ENCODE data around the gene UBE2QL1.
A peak's percentile ranks its signal among the peaks of the same experiment; 100 is the strongest.

Gene UBE2QL1

GRCh38 chr5:6447384-6448140, 1.1 kb upstream of the UBE2QL1 start:
- no peak for DNase-seq (ENCODE audit: insufficient read length)
- no peak for FAIRE-seq
- TF ChIP-seq POLR2AphosphoS5 (IDR thresholded peaks at IDR 0.05; ENCODE audit: low read depth, low read length) (no peak), TAF1 (IDR thresholded peaks at IDR 0.05; ENCODE audit: borderline replicate concordance, low read depth, low read length) (no peak)

- TF ChIP-seq TAF1 (IDR thresholded peaks at IDR 0.05; ENCODE audit: borderline replicate concordance, low read depth, low read length) (no peak), POLR2A (IDR thresholded peaks at IDR 0.05; ENCODE audit: low read depth, low read length) (no peak), POLR2AphosphoS5 (IDR thresholded peaks at IDR 0.05; ENCODE audit: low read depth, low read length) (no peak)
- DNase-seq (ENCODE audit: insufficient read length), result no peak
- FAIRE-seq, result peak; percentile 56
Observed at GRCh38 chr5:6448141-6448491, 543 bp upstream of the UBE2QL1 start.

- DNase-seq (ENCODE audit: insufficient read length), result no peak
- no peak for FAIRE-seq
- TF ChIP-seq POLR2AphosphoS5 (IDR thresholded peaks at IDR 0.05; ENCODE audit: low read depth, low read length), result no peak
- TF ChIP-seq POLR2A (IDR thresholded peaks at IDR 0.05; ENCODE audit: low read depth, low read length), result no peak
- no peak for TF ChIP-seq TAF1 (IDR thresholded peaks at IDR 0.05; ENCODE audit: borderline replicate concordance, low read depth, low read length)
Observed at GRCh38 chr5:6449465-6450158, 953 bp downstream of the UBE2QL1 start.

GRCh38 chr5:6450319-6450833, 1.7 kb downstream of the UBE2QL1 start:
- TF ChIP-seq TAF1 (IDR thresholded peaks at IDR 0.05; ENCODE audit: borderline replicate concordance, low read depth, low read length) (no peak), POLR2AphosphoS5 (IDR thresholded peaks at IDR 0.05; ENCODE audit: low read depth, low read length) (no peak), POLR2A (IDR thresholded peaks at IDR 0.05; ENCODE audit: low read depth, low read length) (no peak)
- DNase-seq (ENCODE audit: insufficient read length) (no peak), FAIRE-seq (no peak)

GRCh38 chr5:6452622-6453504, 4.2 kb downstream of the UBE2QL1 start:
- FAIRE-seq (no peak), DNase-seq (ENCODE audit: insufficient read length) (no peak)
- TF ChIP-seq POLR2A (IDR thresholded peaks at IDR 0.05; ENCODE audit: low read depth, low read length), result no peak
- TF ChIP-seq POLR2AphosphoS5 (IDR thresholded peaks at IDR 0.05; ENCODE audit: low read depth, low read length), result no peak
- TF ChIP-seq TAF1 (IDR thresholded peaks at IDR 0.05; ENCODE audit: borderline replicate concordance, low read depth, low read length), result no peak

GRCh38 chr5:6453937-6454560, 5.4 kb downstream of the UBE2QL1 start:
- TF ChIP-seq POLR2A (IDR thresholded peaks at IDR 0.05; ENCODE audit: low read depth, low read length) (no peak), POLR2AphosphoS5 (IDR thresholded peaks at IDR 0.05; ENCODE audit: low read depth, low read length) (no peak), TAF1 (IDR thresholded peaks at IDR 0.05; ENCODE audit: borderline replicate concordance, low read depth, low read length) (no peak)
- no peak for FAIRE-seq

GRCh38 chr5:6454628-6455053, 6.0 kb downstream of the UBE2QL1 start:
- no peak for TF ChIP-seq POLR2A (IDR thresholded peaks at IDR 0.05; ENCODE audit: low read depth, low read length)
- no peak for TF ChIP-seq POLR2AphosphoS5 (IDR thresholded peaks at IDR 0.05; ENCODE audit: low read depth, low read length)
- no peak for TF ChIP-seq TAF1 (IDR thresholded peaks at IDR 0.05; ENCODE audit: borderline replicate concordance, low read depth, low read length)
- no peak for FAIRE-seq
- no peak for DNase-seq (ENCODE audit: insufficient read length)

More at GRCh38 chr5:6453937-6454560, 5.4 kb downstream of the UBE2QL1 start:
- DNase-seq (ENCODE audit: insufficient read length), result no peak

GRCh38 chr5:6455571-6456200, 7.0 kb downstream of the UBE2QL1 start:
- no peak for TF ChIP-seq TAF1 (IDR thresholded peaks at IDR 0.05; ENCODE audit: borderline replicate concordance, low read depth, low read length)
- TF ChIP-seq POLR2AphosphoS5 (IDR thresholded peaks at IDR 0.05; ENCODE audit: low read depth, low read length), result no peak
- TF ChIP-seq POLR2A (IDR thresholded peaks at IDR 0.05; ENCODE audit: low read depth, low read length), result no peak
- DNase-seq (ENCODE audit: insufficient read length) (no peak), FAIRE-seq (no peak)

- no peak for TF ChIP-seq TAF1 (IDR thresholded peaks at IDR 0.05; ENCODE audit: borderline replicate concordance, low read depth, low read length)
- TF ChIP-seq POLR2AphosphoS5 (IDR thresholded peaks at IDR 0.05; ENCODE audit: low read depth, low read length), result no peak
- FAIRE-seq, result no peak
- DNase-seq (ENCODE audit: insufficient read length), result no peak
Observed at GRCh38 chr5:6456766-6457370, 8.2 kb downstream of the UBE2QL1 start.

- TF ChIP-seq TAF1 (IDR thresholded peaks at IDR 0.05; ENCODE audit: borderline replicate concordance, low read depth, low read length), result no peak
- TF ChIP-seq POLR2A (IDR thresholded peaks at IDR 0.05; ENCODE audit: low read depth, low read length), result no peak
- TF ChIP-seq POLR2AphosphoS5 (IDR thresholded peaks at IDR 0.05; ENCODE audit: low read depth, low read length), result no peak
- no peak for FAIRE-seq
Observed at GRCh38 chr5:6457592-6457991, 8.9 kb downstream of the UBE2QL1 start.

More at GRCh38 chr5:6457592-6457991, 8.9 kb downstream of the UBE2QL1 start:
- DNase-seq (ENCODE audit: insufficient read length), result no peak
